Right forelimb (tissue), 1 donor: ENCODE results near the gene FTO.

Source experiments
- DNase-seq: peaks from one replicate; pipeline ENCODE4 v3.0.0-alpha.2; 2018

Gene FTO

DNA sequence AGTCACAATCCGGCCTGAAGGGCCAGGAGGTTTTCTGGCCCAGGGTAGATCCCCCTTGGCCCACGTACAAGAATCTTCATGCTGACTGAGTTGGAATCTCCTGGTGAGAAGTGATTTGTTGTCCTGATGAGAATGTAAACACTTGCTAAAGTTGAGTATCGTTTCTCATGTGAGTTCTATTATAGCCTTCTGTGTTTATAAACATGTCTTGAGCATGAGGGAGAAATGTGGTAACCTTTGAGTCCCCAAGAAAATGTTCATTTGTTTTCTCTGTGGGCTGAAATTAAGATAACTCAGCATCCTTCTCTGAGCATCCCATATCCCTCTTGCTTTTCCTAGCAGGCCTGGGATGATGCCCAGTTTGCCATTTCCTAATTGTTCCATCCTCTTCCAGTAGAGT is 204.8 kb downstream of the FTO start:
- no peak for DNase-seq

- DNase-seq: no peak
Measured at GRCh38 chr16:53910990-53911389, 207.0 kb downstream of the FTO start.

GRCh38 chr16:53911513-53911912 is 207.6 kb downstream of the FTO start:
- no peak for DNase-seq

- DNase-seq: no peak
Measured at GRCh38 chr16:53912155-53912554, 208.2 kb downstream of the FTO start.

DNA sequence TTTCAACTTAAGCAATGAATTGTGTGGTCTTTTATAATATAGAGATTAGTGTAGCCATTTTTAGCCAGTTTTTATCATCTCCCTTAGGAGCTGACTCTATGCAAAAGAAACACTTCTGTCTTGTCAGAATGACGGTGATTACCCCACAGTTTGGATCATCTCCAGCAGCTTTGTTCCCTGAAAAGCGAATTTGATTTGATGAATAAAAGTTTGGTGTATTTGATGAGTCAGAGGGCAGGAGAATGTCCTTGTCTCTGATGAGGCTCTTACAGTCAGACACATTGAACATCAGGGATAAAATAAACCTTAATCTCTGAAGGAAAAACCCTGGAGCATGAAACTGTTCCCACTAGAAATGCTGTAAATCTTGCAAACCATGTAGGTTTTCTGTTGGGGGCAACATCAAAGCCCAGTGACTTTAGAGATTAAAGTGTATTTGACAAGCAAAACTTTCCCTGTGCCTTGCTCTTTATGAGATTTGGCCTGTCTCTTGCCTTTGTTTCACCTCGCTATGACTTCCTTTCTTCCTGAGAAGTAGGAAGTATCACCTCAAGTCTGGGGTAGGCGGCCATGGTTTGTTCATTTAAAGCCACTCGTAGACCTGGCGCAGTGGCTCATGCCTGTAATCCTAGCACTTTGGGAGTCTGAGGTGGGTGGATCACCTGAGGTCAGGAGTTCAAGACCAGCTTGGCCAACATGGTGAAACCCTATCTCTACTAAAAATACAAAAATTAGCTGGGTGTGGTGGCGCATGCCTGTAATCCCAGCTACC is 209.3 kb downstream of the FTO start:
- DNase-seq: no peak

- no peak for DNase-seq
Measured at GRCh38 chr16:53913920-53914319, 210.0 kb downstream of the FTO start.

DNA sequence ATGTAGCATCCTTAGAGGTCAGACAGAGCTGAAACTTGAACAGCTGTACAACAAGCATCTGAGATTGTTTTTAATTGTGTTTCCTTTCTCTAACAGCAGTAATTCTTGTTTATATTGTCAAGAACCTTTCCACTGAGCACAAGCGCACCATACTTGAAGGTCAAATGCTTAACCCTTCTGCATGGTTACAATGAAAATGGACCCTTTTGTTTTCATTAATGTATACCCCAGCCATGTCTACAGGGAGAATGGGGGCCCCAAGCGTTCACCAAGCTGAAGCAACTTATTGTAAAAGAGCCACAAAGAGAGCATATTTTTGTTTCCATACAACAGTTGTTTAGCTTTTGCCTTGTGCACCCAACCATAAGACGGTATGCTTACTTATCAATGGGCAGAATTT is 210.8 kb downstream of the FTO start:
- DNase-seq: no peak

DNA sequence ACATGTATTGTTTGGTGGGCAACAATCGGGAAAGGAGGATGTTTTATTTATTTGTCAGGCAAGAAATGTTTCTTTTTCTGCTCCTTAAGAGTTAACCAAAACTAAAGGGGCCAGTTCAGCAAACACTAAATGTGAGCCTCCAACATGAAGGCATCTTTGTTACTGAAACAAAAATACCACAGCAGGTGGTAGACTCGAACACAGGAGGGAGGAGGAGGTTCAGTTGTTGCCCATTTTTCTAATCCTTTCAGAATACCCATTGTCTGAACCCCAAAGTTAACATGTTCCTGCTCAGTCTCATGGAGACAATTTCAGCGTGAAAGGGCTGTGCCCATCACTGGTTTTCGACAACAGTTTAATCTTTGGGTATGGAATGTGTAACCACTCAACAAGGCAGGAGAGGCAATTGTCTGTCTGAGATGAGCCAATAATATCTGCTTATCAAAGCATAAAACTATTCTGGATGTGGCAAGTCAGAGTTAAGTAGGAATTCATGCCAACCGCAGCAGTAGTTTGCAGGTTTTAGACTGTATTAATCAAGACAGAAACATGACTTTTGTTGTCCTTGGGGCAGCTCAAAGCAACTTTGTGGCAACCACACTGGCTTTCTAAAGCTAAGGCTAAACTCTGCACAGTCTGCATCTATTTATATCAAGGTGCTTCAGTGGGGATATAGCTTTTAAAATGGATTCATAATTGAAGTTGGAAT is 211.7 kb downstream of the FTO start:
- DNase-seq: no peak

DNA sequence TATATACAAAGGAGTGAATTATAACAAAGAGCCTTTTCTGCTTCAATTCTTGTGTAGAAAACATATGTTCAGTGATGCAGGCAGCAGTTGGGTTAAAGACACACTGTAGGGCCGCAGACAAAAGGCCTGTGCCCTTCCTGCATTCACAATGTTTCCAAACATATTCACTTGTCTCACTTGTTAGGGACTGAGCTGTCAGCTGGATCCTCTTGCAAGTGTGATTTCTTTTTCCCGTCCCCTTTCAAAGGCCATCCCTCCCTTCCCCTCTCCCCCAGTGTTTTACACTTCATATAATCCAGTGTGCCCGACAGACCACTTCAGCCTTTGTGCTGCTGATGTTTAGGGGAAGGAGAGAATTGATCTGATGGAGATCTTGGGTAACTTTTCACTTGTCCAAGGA is 217.0 kb downstream of the FTO start:
- no peak for DNase-seq

DNA sequence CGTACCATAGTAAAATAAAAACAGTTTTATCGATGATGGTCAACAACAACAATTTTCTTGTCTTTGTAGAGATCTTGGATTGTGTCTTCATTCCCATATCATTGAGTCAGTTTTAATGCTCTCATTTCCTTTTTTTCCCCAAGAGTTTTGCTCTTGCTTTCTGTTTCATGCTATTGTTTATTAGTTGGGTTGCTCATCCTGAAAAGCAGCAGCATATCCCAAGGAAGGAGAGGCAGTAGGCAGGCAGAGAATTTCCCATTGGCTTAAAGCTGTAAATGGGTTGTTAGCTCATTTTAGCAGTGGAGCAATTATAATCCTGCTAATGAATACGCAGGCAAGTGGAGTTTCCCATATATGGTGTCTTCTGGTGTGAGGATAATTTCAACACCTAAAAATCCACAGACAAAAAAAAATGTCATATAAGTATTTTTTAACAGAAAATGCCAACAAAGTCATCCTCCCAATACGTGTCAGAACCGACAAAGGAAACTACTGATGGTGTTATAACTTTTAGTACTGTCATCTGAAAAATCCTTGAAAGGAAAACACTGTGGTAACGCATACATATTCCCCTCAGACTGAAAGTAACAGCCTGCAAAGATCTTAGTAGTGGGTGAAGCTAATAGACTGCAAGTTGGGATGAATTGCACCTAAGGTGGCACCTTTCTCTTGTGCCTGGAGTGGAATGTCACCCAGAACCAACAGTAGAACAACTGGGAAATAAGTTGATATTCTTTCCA is 218.3 kb downstream of the FTO start:
- no peak for DNase-seq

DNA sequence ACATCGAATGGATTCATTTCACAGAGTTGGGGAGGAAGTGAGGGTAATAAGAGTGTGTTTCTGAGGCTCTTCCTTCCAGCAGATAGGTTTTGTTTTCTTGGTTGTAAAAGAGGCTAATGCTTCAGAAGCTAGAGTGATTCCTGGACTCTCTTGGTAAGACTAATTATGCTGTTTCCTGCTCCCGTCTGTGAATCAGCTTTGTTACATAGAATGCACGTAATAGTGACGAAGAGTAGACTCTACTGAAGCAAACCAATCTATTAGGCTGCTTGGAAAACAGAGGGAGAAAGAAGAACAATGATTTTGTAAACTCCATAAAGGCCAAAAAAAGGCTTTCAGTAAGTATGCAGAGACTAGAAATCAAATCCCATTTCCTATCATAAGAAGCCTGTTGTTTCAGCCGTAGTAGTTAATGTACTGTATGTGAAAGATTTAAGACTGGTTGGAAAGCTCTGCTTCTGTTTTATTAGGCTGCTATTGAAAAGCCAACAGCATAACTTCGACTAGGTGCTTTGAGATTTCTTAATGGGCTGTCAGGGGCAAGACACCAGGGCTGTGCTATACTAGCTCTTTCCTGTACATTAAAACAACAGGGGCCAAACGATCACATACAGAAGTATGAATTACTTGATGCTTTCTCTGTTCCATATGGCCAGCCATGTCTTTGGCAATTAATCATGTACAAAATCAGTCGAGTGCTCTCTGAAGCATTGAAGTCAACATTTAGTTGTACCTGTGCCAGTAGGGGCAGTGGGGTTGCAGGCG is 219.0 kb downstream of the FTO start:
- no peak for DNase-seq

DNA sequence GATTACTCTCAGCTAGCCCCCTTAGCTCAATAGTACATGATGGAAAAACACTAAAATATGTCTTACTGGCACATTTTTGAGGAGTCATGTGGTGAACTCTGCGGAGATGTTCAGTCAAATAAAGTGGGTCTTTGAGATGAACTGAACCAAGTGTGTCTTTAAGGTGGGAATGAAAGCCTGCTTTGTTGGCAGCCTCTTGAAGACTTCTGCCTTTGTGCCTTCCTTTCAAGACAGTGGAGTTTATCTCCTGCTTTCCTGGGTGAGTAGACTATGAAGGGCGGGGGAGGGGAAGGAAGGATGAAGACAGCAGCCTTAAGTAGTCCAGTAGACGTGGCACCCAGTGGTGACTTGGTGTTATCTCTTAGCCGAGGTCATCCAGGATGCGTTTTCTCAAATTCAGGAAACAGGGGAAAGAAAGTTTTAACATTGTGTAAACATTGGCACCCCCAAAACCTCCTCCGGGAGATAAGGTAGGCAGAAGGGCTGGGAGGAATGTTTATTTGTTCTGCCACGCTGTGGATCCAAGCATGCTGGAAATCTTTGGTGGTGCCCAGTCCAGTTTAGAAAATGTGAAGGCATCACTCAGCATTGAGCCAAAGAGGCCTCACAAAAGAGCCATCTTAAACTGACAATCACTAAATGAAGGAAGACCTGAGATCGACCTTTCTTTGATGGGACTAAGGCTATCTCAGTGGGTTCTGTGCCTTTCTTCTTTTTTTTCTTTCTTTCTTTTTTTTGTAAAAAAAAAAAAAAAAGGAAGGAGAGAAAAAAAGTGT is 220.6 kb downstream of the FTO start:
- DNase-seq: no peak

DNA sequence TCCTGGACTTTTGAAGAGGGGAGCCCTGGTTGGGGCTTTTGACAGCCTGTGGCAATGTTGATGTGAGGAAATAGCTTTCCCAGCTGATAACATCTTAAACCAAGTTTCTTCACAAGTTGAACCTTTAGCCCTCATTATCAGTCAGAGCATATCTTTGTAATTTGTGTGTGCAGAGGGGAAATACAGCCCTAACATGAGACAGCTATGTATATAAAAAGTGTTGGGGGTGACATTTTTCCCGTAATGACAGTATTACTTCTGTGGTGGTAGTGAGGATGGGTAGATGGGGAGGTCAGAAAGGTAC is 221.1 kb downstream of the FTO start:
- no peak for DNase-seq

- no peak for DNase-seq
Measured at GRCh38 chr16:53925526-53925925, 221.6 kb downstream of the FTO start.

DNA sequence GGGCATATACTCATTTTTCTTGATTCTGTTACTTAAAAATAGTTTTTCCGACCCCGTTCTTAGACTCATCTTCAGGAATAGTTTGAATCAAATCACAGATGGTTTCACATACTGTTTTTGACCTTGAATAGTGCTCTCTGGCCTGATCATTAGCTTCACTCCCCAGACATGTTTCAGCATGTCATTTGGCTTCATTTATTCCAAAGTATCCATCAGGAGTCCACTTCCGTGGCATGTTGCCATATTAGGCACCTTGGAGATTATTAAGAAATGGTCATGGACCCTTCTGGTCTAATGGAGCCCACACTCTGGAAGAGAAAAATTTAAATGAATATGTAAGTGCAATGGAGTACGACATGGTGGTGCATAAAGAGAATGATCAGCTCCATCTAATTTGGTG is 222.3 kb downstream of the FTO start:
- DNase-seq: no peak

- no peak for DNase-seq
Measured at GRCh38 chr16:53932975-53933374, 229.0 kb downstream of the FTO start.

DNA sequence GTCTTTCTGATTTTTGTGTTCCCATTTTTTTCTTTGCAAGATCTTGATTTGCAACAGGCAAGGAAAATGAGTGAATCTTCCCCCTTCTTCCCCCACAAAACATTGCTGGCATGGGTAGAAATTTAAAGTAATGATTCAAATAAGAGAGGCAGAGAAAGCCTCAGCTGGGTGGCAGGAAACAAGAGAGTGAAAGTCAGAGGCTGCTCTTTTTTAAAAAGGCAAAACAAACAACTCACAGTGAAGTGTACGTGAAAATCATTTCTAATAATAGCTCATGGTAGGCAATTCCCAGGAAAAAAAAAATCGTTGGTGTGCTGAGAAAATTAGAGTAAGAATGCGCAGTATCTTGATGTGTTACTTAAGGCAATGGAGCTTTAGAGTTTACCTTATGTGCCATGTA is 229.5 kb downstream of the FTO start:
- DNase-seq: no peak

DNA sequence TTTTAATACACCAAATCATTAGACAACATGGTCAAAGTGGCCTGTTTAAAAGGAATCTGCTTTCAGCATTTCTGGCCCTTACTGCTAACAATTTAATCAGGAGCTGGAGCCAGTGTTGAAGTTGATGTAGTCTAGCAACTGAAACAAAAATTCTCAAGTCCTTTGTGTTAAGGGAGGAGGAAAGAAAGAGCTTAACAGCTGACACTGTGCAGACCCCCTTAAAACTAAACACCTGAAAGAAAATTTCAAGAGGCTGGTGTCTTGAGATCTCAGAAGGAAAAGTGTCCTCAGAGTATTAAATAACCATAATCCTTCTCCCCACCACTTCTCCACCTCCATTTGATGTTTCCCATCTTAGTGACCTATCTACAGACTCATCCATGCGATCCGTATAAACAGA is 232.1 kb downstream of the FTO start:
- no peak for DNase-seq

- DNase-seq: no peak
Measured at GRCh38 chr16:53936529-53936928, 232.6 kb downstream of the FTO start.

GRCh38 chr16:53937161-53937880 is 233.4 kb downstream of the FTO start:
- DNase-seq: no peak

DNA sequence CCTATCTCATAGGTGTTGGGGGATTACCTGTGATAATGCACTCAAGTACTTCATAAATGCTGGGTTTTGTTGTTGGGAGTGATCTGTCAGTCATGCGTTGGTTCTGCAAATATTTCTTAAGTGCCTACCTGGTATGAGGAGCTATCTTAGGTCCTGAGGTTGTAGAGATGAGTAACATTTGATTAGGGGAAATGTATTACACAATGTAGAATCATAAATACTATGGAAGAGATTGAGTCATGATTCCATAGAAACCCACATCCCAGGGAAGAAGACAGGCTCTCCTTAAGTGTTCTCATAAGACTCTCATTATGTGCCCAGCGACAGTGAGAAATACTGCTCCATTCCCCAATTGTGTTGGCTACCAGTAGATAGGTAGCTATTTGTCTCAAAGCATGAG is 240.1 kb downstream of the FTO start:
- DNase-seq: no peak

DNA sequence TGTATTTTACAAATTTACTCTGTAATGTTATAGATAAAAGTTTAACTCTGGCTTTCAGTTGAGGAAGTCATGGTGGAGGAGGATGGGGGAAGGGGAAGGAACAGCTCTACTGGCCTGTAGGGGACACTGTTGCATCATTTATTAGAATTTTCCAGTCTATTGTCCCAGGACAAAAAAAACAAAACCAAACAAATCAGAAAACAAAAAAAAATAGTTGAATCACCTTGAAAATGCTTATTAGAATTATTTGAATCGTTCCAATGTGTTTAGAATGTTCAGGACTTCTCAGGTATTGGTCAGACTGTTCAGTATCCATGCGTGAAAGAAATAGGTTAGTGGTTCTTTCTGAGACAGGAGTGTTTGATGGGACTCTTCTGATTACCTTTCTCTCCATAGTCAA is 242.0 kb downstream of the FTO start:
- DNase-seq: no peak
